Measurements from ENCODE around the gene LRFN5. TPM values are rescaled to one million over a fixed set of nuclear protein-coding genes. Genes with fewer than 3 reads are reported as not detected.
A peak's percentile ranks its signal among the peaks of the same experiment; 100 is the strongest.

LRFN5 gene
- total and polyA plus RNA-seq, 2 of the 13 experiments (the other 11 are each of a cell fraction or from before 2014, with no cell fraction given), result not detected

GRCh38 chr14:41662780-41663472 lies 56.2 kb downstream of the LRFN5 start (continued):
- TF ChIP-seq ZFP90 (CRISPR knock-in tag; IDR thresholded peaks at IDR 0.05; ENCODE audit: borderline replicate concordance), result no peak
- TF ChIP-seq USF2 (IDR thresholded peaks at IDR 0.05; ENCODE audit: low read depth, low read length), result no peak
- no peak for TF ChIP-seq USF2 (CRISPR knock-in tag; IDR thresholded peaks at IDR 0.05; ENCODE audit: borderline replicate concordance)
- no peak for TF ChIP-seq FOXC1 (CRISPR knock-in tag; IDR thresholded peaks at IDR 0.05; ENCODE audit: borderline replicate concordance)
- no peak for TF ChIP-seq AHR (CRISPR knock-in tag; IDR thresholded peaks at IDR 0.05)
- no peak for TF ChIP-seq ATF6 (CRISPR knock-in tag; conservative IDR thresholded peaks at IDR 0.05)
- TF ChIP-seq IRX3 (CRISPR knock-in tag; IDR thresholded peaks at IDR 0.05; ENCODE audit: borderline replicate concordance, low read depth), result no peak
- peak; percentile 34 for TF ChIP-seq TBL1XR1 (IDR thresholded peaks at IDR 0.05; ENCODE audit: borderline replicate concordance, low read length, partially characterized antibody)
- TF ChIP-seq PLRG1 (conservative IDR thresholded peaks at IDR 0.05), result no peak
- no peak for TF ChIP-seq ZNF768 (CRISPR knock-in tag; IDR thresholded peaks at IDR 0.05)
- TF ChIP-seq ZNF580 (CRISPR knock-in tag; IDR thresholded peaks at IDR 0.05; ENCODE audit: borderline replicate concordance, low read depth), result no peak
- no peak for TF ChIP-seq POLR2A (IDR thresholded peaks at IDR 0.05; ENCODE audit: insufficient read depth in 1 of 2, low read depth in 2 of 2, low read length in 2 of 2)
- TF ChIP-seq ZNF10 (CRISPR knock-in tag; IDR thresholded peaks at IDR 0.05; ENCODE audit: borderline replicate concordance, low read depth), result no peak
- no peak for TF ChIP-seq NFKB2 (CRISPR knock-in tag; IDR thresholded peaks at IDR 0.05; ENCODE audit: borderline replicate concordance)
- TF ChIP-seq ZNF691 (CRISPR knock-in tag; IDR thresholded peaks at IDR 0.05; ENCODE audit: borderline replicate concordance, low read depth), result no peak
- peak; percentile 68; the same call in 1 of the 2 replicates for TF ChIP-seq ZNF292 (CRISPR knock-in tag; IDR thresholded peaks at IDR 0.05; ENCODE audit: borderline replicate concordance, low read depth)
- no peak for TF ChIP-seq ZBTB10 (CRISPR knock-in tag; IDR thresholded peaks at IDR 0.05; ENCODE audit: borderline replicate concordance)
- no peak for TF ChIP-seq TEAD2 (CRISPR knock-in tag; IDR thresholded peaks at IDR 0.05)

All from HepG2 (cell line).